HG02840 (cell line): Measurements from ENCODE around the gene AK2.
"Not testable (repeated sequence)": the region's sequence is repeated elsewhere in the genome, so short reads cannot be mapped to it uniquely, and the experiment has no call there.

Experiments
- ATAC-seq: cut with Tn5 transposase; IDR thresholded peaks from one replicate; pipeline ENCODE4 v1.9.1; 2021; ENCODE audit warnings: mild to moderate bottlenecking, moderate library complexity, moderate number of reproducible peaks; ENCODE audit not compliant: unreplicated experiment, low FRiP score

AK2 gene

GRCh38 chr1:33003657-33004056 lies 33.0 kb downstream of the AK2 start:
- ATAC-seq = no peak

- no peak for ATAC-seq
Measured at GRCh38 chr1:33002006-33002405, 34.7 kb downstream of the AK2 start.

- no peak for ATAC-seq
Measured at GRCh38 chr1:33001282-33001681, 35.4 kb downstream of the AK2 start.

- ATAC-seq = no peak
Measured at GRCh38 chr1:33000427-33001026, 36.2 kb downstream of the AK2 start.

- ATAC-seq = no peak
Measured at GRCh38 chr1:32998997-32999396, 37.7 kb downstream of the AK2 start.

GRCh38 chr1:32998064-32998463 lies 38.6 kb downstream of the AK2 start:
- no peak for ATAC-seq

GRCh38 chr1:32997381-32997891 lies 39.2 kb downstream of the AK2 start:
- no peak for ATAC-seq

- not testable (repeated sequence) for ATAC-seq
Measured at GRCh38 chr1:32993324-32993636, 43.4 kb downstream of the AK2 start.

- peak; percentile 72 for ATAC-seq
Measured at GRCh38 chr1:32992489-32993323, 44.0 kb downstream of the AK2 start.

- ATAC-seq = no peak
Measured at GRCh38 chr1:32991819-32992488, 44.7 kb downstream of the AK2 start.

- ATAC-seq = no peak
Measured at GRCh38 chr1:32991386-32991785, 45.3 kb downstream of the AK2 start.

GRCh38 chr1:32990887-32991286 lies 45.8 kb downstream of the AK2 start:
- ATAC-seq = no peak

- ATAC-seq = no peak
Measured at GRCh38 chr1:32989160-32990050, 47.3 kb downstream of the AK2 start.

GRCh38 chr1:32988665-32989064 lies 48.0 kb downstream of the AK2 start:
- ATAC-seq = no peak

GRCh38 chr1:32985226-32985625 lies 51.5 kb downstream of the AK2 start:
- no peak for ATAC-seq

- no peak for ATAC-seq
Measured at GRCh38 chr1:32984455-32985171, 52.1 kb downstream of the AK2 start.

GRCh38 chr1:32984090-32984454 lies 52.6 kb downstream of the AK2 start:
- ATAC-seq = no peak

- no peak for ATAC-seq
Measured at GRCh38 chr1:32983020-32983419, 53.7 kb downstream of the AK2 start.

GRCh38 chr1:32981003-32981901 lies 55.4 kb downstream of the AK2 start:
- peak; percentile 83 for ATAC-seq
